H9 (cell line): ENCODE data around the gene TMEM238. TPM values are rescaled to one million over a fixed set of nuclear protein-coding genes. Genes with fewer than 3 reads are reported as not detected.

ENCODE experiments used
- DNase-seq: peaks from one replicate; pipeline ENCODE4 v3.0.0-alpha.2; 2017
- H2AFZ ChIP-seq: one replicate; pipeline ENCODE4 v1.6.1; 2013; ENCODE audit warnings: mild to moderate bottlenecking, low read length, control low read depth, moderate library complexity
- H2AK5ac ChIP-seq: 2 replicates; pipeline ENCODE4 v1.6.1; 2013; ENCODE audit warnings: low read length, control low read depth, mixed read lengths; ENCODE audit not compliant: insufficient read length
- H2BK120ac ChIP-seq: one replicate; pipeline ENCODE4 v1.6.1; 2013; ENCODE audit warnings: low read depth, mild to moderate bottlenecking, low read length, control low read depth, inconsistent platforms; ENCODE audit not compliant: poor library complexity, severe bottlenecking
- H2BK12ac ChIP-seq: 2 replicates; pipeline ENCODE4 v1.6.1; 2013; ENCODE audit warnings: low read length, control low read depth, mixed read lengths, low read depth; ENCODE audit not compliant: insufficient read length
- H2BK15ac ChIP-seq: 2 replicates; pipeline ENCODE4 v1.6.1; 2013; ENCODE audit warnings: low read depth, low read length, control low read depth
- H2BK20ac ChIP-seq: one replicate; pipeline ENCODE4 v1.6.1; 2013; ENCODE audit warnings: low read depth, mild to moderate bottlenecking, low read length, control low read depth, inconsistent platforms; ENCODE audit not compliant: poor library complexity, severe bottlenecking
- H2BK5ac ChIP-seq: 2 replicates; pipeline ENCODE4 v1.6.1; 2013; ENCODE audit warnings: low read length, control low read depth, mixed read lengths; ENCODE audit not compliant: insufficient read length
- H3K14ac ChIP-seq: 2 replicates; pipeline ENCODE4 v1.6.1; 2013; ENCODE audit warnings: low read length, control low read depth; ENCODE audit not compliant: insufficient read depth
- H3K18ac ChIP-seq: 2 replicates; pipeline ENCODE4 v1.6.1; 2013; ENCODE audit warnings: low read depth, mild to moderate bottlenecking, mixed read lengths, low read length, control low read depth; ENCODE audit not compliant: insufficient read length
- H3K23ac ChIP-seq: 2 replicates; pipeline ENCODE4 v1.6.1; 2013; ENCODE audit warnings: low read length, control low read depth, mixed read lengths, low read depth; ENCODE audit not compliant: insufficient read length
- H3K23me2 ChIP-seq: 2 replicates; pipeline ENCODE4 v1.6.1; 2013; ENCODE audit warnings: low read depth, mild to moderate bottlenecking, mixed read lengths, low read length, control low read depth; ENCODE audit not compliant: insufficient read length, poor library complexity, severe bottlenecking
- H3K27ac ChIP-seq: 2 replicates; pipeline ENCODE4 v1.5.1; 2013; ENCODE audit warnings: low read length, control low read depth, mixed read lengths, low read depth; ENCODE audit not compliant: insufficient read length
- H3K27me3 ChIP-seq: 2 replicates; pipeline ENCODE4 v1.6.1; 2013; ENCODE audit warnings: low read length, control low read depth, inconsistent platforms; ENCODE audit not compliant: insufficient read depth
- H3K4ac ChIP-seq: 2 replicates; pipeline ENCODE4 v1.6.1; 2013; ENCODE audit warnings: low read depth, mild to moderate bottlenecking, control low read depth, inconsistent platforms, low read length, moderate library complexity
- H3K4me1 ChIP-seq: 2 replicates; pipeline ENCODE4 v1.6.1; 2013; ENCODE audit warnings: low read length, control low read depth, inconsistent platforms; ENCODE audit not compliant: insufficient read depth
- H3K4me2 ChIP-seq: 2 replicates; pipeline ENCODE4 v1.6.1; 2013; ENCODE audit warnings: low read length, control low read depth, mixed read lengths; ENCODE audit not compliant: insufficient read length, insufficient read depth
- H3K56ac ChIP-seq: 2 replicates; pipeline ENCODE4 v1.6.1; 2013; ENCODE audit warnings: low read depth, mild to moderate bottlenecking, mixed read lengths, low read length, control low read depth; ENCODE audit not compliant: insufficient read length
- H3K79me1 ChIP-seq: 2 replicates; pipeline ENCODE4 v1.6.1; 2013; ENCODE audit warnings: low read depth, mild to moderate bottlenecking, moderate library complexity, low read length, control low read depth, inconsistent platforms; ENCODE audit not compliant: insufficient read depth, poor library complexity, severe bottlenecking
- H3K79me2 ChIP-seq: 2 replicates; pipeline ENCODE4 v1.6.1; 2013; ENCODE audit warnings: low read length, control low read depth, inconsistent platforms; ENCODE audit not compliant: insufficient read depth
- H3K9ac ChIP-seq: 2 replicates; pipeline ENCODE4 v1.6.1; 2013; ENCODE audit warnings: low read length, control low read depth, mixed read lengths; ENCODE audit not compliant: insufficient read length; ENCODE audit errors: extremely low read depth
- H3K9me3 ChIP-seq: one replicate; pipeline ENCODE4 v1.6.1; 2013; ENCODE audit warnings: low read depth, low read length, inconsistent platforms; ENCODE audit not compliant: control insufficient read depth
- H3T11ph ChIP-seq: one replicate; pipeline ENCODE4 v1.6.1; 2013; ENCODE audit warnings: mild to moderate bottlenecking, low read length, control low read depth, inconsistent platforms
- H4K20me1 ChIP-seq: one replicate; pipeline ENCODE4 v1.6.1; 2013; ENCODE audit not compliant: control insufficient read depth, insufficient read length, insufficient read depth
- H4K5ac ChIP-seq: 2 replicates; pipeline ENCODE4 v1.6.1; 2013; ENCODE audit warnings: low read depth, mild to moderate bottlenecking, mixed read lengths, low read length, control low read depth; ENCODE audit not compliant: insufficient read length
- H4K8ac ChIP-seq: replicated peaks from 2 replicates; pipeline ENCODE4 v1.6.1; 2013; ENCODE audit warnings: low read length, control low read depth, mixed read lengths, low read depth; ENCODE audit not compliant: insufficient read length
- H4K91ac ChIP-seq: 2 replicates; pipeline ENCODE4 v1.6.1; 2013; ENCODE audit warnings: low read depth, mild to moderate bottlenecking, moderate library complexity, mixed read lengths, low read length, control low read depth; ENCODE audit not compliant: insufficient read length
- H3K27ac Mint-ChIP-seq, 3 experiments: 2 replicates in 2 of 3; 3 replicates in 1 of 3; pipeline ENCODE4 v1.8.0; 2020 to 2021; ENCODE audit warnings: mixed read lengths in 3 of 3, mild to moderate bottlenecking in 1 of 3, moderate library complexity in 1 of 3
- H3K27me3 Mint-ChIP-seq: 2 replicates; pipeline ENCODE4 v1.8.0; 2021; ENCODE audit warnings: low read depth, mild to moderate bottlenecking, moderate library complexity, mixed read lengths
- H3K36me3 Mint-ChIP-seq, 3 experiments: 2 replicates in 2 of 3; 3 replicates in 1 of 3; pipeline ENCODE4 v1.8.0; 2020 to 2021; ENCODE audit warnings: low read depth in 3 of 3, mixed read lengths in 3 of 3; ENCODE audit not compliant: insufficient read depth in 1 of 3
- H3K4me1 Mint-ChIP-seq, 2 experiments: 2 replicates each; pipeline ENCODE4 v1.8.0; 2020; ENCODE audit warnings: mixed read lengths in 2 of 2
- H3K4me3 Mint-ChIP-seq, 2 experiments: 2 replicates in 1 of 2; 3 replicates in 1 of 2; pipeline ENCODE4 v1.8.0; 2020 to 2021; ENCODE audit warnings: mild to moderate bottlenecking in 2 of 2, mixed read lengths in 2 of 2, moderate library complexity in 1 of 2
- H3K9me3 Mint-ChIP-seq, 2 experiments: 2 replicates in 1 of 2; 3 replicates in 1 of 2; pipeline ENCODE4 v1.8.0; 2020; ENCODE audit warnings: mild to moderate bottlenecking in 2 of 2, mixed read lengths in 2 of 2, moderate library complexity in 1 of 2
- WGBS: extraction: QIAGEN DNeasy Blood & Tissue Kit; methylation state at CpG from one replicate; pipeline ENCODE4 v1.1.7; 2013; ENCODE audit warnings: missing lambda C conversion rate, low lambda C conversion rate, mixed read lengths; ENCODE audit not compliant: insufficient read length; ENCODE audit errors: extremely low coverage; 5-methylcytosine and 5-hydroxymethylcytosine counted together
- total RNA-seq: library from RNA; stranded (reverse); gene quantifications from 2 replicates; pipeline ENCODE4 v1.2.1, GENCODE V29; 2021
- TF ChIP-seq, protein P1 (sequence below): fragments of 200-600 bp; sonication (generic); conservative IDR thresholded peaks from 3 replicates; pipeline ENCODE4 v1.8.0; 2021; ENCODE audit warnings: antibody characterized with exemption, mild to moderate bottlenecking

Gene TMEM238
- total RNA-seq, 1 experiment from 2014 or later, result 4.8 TPM

DNA sequence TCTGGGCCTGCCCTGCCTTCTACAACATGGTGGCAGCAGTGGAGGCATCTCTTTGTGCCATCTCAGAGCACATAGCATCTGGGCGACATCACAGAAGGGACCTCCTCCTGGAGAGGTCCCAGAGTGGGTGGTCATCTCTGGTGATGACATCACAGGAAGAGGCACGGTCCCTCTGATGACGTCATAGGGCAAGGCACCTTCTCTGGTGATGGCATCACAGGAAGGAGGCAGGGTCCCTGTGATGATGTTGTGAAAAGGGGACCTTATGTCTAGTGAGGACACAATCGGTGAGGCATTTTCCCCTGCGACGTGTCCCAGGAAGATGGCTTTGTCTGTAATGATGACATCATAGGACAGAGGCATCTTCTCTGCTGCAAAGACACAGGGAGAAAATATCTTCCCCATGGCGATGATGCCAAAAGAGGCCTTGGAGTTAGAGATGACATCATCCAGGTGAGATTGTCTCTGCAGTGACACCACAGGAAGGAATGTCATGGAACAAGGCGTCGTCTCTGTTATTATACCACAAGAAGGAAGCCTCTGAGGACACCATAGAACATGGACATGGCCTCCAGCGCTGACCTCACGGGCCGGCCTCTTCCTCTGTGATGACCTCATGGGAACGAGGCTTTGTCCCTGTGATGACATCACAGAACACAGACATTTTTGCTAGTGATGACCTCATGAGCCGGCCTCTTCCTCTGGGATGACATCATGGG, 48.3 kb upstream of the TMEM238 start:
- no peak overlapping the region for H3K4me3 Mint-ChIP-seq
- no peaks in the 10 kb centered on the region for H3K79me1 ChIP-seq
- DNase-seq, result no peak
- no CpG with 5 or more reads among the region's 14 CpGs for WGBS
- TF ChIP-seq, protein P1, sequence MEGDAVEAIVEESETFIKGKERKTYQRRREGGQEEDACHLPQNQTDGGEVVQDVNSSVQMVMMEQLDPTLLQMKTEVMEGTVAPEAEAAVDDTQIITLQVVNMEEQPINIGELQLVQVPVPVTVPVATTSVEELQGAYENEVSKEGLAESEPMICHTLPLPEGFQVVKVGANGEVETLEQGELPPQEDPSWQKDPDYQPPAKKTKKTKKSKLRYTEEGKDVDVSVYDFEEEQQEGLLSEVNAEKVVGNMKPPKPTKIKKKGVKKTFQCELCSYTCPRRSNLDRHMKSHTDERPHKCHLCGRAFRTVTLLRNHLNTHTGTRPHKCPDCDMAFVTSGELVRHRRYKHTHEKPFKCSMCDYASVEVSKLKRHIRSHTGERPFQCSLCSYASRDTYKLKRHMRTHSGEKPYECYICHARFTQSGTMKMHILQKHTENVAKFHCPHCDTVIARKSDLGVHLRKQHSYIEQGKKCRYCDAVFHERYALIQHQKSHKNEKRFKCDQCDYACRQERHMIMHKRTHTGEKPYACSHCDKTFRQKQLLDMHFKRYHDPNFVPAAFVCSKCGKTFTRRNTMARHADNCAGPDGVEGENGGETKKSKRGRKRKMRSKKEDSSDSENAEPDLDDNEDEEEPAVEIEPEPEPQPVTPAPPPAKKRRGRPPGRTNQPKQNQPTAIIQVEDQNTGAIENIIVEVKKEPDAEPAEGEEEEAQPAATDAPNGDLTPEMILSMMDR, result no peak
- H4K5ac ChIP-seq, result no peak overlapping the region
- H4K20me1 ChIP-seq, result no peaks in the 10 kb centered on the region
- peaks cover 22% of the 10 kb centered on the region for H3K27me3 Mint-ChIP-seq
- H3K9me3 Mint-ChIP-seq, result peaks cover 6 to 10% of the 10 kb centered on the region in 2 experiments; a peak in 3 of 5 replicates
- peaks cover 5 to 8% of the 10 kb centered on the region in 2 experiments; a peak in 3 of 4 replicates for H3K4me1 Mint-ChIP-seq
- H3K56ac ChIP-seq, result no peak overlapping the region
- H3K27ac Mint-ChIP-seq, result no peak overlapping the region
- H2BK20ac ChIP-seq, result no peak overlapping the region
- H3K36me3 Mint-ChIP-seq, result peaks cover 0 to 2% (median 0%) of the 10 kb centered on the region in 3 experiments; a peak in 1 of 7 replicates
- H3K9me3 ChIP-seq, result no peaks in the 10 kb centered on the region
- H4K8ac ChIP-seq, result no peak overlapping the region
- no peak overlapping the region for H3T11ph ChIP-seq
- no peak overlapping the region for H2AFZ ChIP-seq
- no peak overlapping the region for H3K9ac ChIP-seq
- H2BK15ac ChIP-seq, result no peak overlapping the region
- no peak overlapping the region for H3K4ac ChIP-seq
- H3K23me2 ChIP-seq, result peaks cover 3% of the 10 kb centered on the region
- H3K23ac ChIP-seq, result no peak overlapping the region
- no peak overlapping the region for H2BK5ac ChIP-seq
- H4K91ac ChIP-seq, result no peak overlapping the region
- H3K18ac ChIP-seq, result no peak overlapping the region
- H3K27me3 ChIP-seq, result no peaks in the 10 kb centered on the region
- H3K4me2 ChIP-seq, result no peak overlapping the region
- H3K14ac ChIP-seq, result no peak overlapping the region
- H2BK120ac ChIP-seq, result no peak overlapping the region
- H3K79me2 ChIP-seq, result no peaks in the 10 kb centered on the region
- H2AK5ac ChIP-seq, result no peak overlapping the region
- no peak overlapping the region for H3K27ac ChIP-seq
- H2BK12ac ChIP-seq, result no peak overlapping the region
- no peaks in the 10 kb centered on the region for H3K4me1 ChIP-seq
